ENCODE data around the gene HPCAL1.
A peak's percentile ranks its signal among the peaks of the same experiment; 100 is the strongest.

The HPCAL1 gene

DNA sequence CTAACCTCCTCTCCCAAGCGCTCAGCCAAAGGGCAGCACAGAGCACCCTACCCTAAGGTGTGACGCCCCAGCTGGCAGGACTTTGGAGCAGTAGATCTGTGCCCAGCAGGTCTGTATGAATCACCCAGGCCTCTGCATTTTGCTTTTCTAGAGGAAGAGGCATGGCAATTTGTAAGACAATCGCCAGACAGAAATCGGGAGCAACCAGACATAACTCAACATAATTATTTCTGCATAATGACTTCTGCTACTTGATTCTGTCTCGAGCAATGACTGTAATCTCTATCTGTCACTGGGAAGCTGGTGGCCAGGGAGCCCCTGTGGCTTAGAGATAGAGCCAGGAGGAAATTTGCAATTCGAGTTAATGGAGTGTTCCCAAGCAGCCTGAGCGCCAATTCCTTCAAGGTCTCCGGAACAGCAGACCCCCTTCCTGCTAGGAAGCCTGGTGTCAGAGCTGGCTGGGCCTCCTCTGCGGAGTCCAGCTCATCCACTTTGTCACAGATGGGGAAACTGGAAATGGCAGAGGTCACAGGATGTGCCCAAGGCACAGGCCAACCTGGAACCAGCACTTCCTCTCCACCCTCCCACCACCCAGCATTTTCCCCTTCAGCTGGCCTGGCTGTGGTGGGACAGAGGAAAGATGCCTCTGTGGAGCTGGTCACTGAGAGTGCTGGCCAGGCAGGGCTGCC is 90.4 kb downstream of the HPCAL1 start:
- DNase-seq, result no peak

DNA sequence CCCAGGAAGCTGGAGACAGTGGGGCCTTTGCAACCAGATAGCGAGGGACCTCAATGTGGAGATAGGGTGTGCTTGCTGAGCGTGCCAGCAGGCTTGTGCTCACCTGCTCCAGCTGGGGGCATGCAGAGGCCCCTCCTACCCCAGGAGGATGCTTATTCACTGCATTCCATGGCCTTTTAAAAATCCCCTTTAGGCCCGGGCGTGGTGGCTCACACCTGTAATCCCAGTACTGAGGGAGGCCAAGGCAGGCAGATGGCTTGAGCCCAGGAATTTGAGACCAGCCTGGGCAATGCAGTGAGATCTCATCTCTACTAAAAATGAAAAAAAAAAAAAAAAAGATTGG is 90.9 kb downstream of the HPCAL1 start:
- no peak for DNase-seq

DNA sequence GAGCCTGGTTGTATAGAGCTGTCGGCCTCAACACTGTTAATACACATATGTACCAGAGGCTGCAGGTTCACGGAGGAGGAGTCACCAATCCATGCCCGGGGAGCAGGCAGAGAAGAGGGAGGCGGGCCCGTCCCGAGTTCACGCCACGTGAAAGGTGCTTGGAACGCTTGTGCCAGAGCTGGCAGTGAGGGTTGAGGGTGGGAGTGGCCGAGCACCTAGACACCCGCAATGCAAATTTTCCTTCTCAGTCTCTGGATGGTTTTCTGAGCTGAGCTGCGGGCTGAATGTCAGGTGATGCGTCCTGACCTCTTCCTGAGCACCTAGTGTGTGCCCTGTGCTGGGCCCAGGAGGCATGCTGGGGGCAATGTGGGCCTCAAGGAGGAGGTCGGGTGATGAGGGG is 93.2 kb downstream of the HPCAL1 start:
- no peak for DNase-seq

DNA sequence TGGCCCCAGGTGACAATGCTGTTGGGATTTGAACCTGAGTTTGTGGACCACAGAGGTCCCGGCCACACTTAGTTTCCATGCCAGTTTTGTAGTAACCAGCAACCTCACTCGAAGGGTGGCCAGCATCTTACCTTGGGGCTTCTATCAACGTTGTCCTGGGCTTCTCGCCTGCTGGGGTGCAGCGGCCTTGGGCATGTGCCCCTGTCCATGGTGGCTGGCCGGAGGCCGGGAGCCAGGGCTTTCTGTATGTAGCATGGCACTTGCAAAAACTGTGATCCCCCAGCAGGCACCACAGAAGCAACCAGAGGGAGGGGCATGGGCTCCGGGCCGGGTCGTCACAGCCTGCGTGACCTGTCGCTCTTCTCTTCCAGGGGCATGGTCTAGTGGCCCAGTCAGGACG is 93.8 kb downstream of the HPCAL1 start:
- DNase-seq, result no peak

DNA sequence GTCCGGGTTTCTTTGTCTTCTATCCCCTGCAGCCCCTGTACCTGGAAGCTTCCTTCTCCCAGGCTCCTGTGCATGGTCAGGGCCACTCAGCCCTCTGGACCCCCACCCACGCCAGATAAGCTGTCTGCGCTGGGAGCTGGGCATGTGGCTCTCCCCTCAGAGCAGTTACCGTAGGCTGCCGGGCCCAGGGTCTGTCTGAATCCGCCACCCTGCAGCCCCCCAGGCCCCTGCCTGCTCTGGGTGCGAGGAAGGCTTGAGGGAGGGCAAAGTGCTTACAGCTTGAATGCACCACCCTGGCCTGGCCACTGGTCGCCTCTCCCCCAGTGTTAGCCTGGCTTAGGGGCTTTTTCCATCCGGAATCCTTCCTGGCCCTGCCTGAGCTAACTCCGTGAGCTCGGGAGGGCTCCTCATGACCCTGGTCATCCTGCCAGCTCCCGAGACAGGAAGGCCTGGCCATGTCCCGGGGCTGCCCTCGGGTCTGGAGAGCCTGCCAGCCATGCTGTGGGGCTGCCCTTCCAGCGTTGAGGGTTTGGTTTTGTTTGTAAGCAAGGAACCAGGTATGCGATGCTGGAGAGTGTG is 94.7 kb downstream of the HPCAL1 start:
- no peak for DNase-seq

DNA sequence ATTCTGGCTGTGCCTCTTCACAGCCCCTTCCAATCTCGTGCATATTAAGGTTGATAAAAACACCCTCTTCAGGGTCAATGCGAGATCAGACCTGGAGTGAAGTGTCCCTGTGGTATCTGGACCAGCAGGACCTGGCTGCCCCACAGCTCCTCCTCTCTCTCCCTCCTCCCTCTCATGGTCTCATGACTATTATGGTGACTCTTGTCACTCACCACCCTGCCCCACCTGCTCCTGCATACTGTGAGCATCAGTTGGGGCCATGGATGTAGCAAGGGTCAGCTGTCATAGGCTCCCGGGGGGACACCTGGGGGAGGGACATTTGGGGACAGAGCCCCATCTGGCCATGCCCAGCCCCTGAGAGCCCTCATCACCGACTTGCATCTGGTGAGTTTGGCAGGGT is 95.2 kb downstream of the HPCAL1 start:
- DNase-seq, result no peak

DNA sequence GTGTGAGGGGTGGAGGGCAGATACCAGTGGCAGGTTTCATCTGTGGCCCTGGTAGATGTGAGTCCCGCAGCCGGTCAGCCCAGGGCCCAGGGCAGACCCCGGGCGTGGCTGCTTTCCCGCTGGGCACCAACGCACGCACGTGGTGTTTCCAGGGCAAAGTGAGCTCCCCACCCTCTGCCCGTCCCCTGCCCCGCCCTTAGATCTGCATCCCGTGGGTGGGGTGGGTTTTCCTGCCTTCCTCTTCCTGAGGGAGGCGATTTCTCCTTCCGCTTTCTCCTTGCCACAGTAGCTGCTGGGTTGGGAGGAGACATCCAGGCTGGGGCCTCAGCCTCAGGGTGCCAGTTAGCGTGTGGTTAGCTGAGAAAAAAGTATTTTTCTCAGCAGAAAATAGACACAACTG is 95.8 kb downstream of the HPCAL1 start:
- DNase-seq, result no peak

DNA sequence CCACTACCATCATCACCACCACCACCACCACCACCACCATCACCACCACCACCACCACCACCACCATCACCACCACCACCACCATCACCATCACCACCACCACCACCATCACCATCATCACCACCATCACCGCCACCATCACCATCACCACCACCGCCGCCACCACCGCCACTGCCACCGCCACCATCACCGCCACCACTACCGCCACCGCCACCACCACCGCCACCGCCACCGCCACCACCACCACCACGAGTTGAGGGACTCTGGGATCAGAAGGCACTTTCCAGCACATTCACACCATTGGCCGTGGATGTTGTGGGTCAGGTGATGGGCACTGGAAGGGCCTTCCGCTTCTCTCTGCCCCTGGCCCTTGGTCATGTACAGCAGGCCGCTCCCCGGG is 96.7 kb downstream of the HPCAL1 start:
- no peak for DNase-seq

DNA sequence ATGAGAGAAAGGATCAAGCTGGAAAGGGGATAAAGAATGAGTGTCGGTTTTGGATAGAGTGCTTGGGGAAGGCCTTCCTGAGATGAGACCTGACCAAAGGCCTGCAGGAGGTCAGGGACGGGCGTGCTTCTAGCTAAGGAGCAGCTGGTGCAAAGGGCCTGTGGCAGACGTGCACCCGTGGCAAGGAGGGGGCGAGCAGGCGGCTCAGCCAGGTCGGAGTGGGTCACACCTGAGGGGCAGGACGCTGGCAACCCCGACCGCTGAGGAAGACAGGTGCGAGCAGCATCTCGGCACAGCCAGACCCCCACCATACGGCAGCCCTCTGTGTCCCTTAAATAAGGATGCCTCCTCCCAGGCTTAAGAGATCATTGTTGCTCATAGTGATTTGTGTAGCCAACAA is 97.3 kb downstream of the HPCAL1 start:
- DNase-seq, result no peak

DNA sequence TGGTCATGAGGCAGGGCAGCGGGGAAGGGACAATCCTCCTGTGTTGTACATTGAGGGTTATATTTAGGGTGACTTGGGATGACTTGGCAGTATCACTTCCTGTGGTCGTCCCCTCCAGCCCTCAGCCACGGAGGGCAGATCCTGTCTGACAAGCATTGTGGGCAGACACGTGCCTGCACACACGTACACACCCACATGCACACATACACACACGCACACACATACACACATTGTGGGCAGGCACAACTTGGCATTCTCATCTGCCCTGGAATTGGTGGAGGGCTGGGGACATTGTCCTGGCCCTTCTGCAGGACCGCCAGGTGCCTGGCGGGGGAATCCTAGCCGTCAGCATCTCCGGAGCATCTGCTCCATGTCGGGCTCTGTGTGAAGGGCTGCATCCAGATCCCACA is 97.9 kb downstream of the HPCAL1 start:
- DNase-seq, result peak; percentile 63 to 73

DNA sequence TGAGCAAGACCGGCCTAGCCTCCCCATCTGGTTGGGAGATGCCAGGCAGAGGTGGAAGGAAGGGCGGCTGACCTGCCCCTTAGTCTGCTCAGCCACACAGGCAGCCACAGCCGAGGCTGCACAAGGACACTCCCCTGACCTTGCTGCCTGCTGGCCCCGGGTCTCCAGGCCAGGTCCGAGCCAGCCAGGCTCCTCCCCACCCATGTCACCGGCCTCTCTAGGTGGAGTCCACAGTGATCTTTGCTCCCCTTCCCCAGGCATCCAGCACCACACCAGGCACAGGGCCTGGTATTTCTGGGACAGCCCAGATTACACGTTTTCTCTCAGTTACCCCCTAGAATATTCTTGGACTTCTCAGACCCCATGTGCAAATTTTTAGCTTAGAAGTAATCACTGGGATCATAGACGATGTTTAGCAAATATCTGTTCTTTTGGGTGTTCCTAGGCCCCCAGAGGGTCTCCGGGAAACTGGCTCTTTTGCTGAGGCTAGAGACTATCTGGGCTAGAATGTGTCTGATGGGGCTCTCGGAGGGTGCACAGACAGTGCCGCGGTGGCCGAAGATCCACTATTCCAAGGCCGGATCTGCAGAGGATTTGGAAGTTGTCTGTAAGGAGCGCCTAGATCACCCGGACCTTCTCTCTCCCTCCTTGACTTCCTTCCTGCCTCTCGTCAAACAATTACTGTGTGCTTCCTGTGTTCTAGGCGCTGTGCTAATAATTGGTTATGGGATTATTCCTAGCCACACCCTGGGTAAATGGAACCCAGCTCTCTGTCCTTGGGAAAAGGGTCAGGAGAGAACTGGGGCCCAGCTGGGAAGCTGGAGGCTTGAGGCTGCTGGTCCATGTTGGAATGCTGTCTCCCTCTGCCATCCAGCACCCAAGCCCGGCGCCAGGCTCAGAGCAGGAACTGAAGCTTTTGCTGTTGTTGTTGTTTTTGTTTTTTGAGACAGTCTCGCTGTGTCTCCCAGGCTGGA is 98.6 kb downstream of the HPCAL1 start:
- no peak for DNase-seq

DNA sequence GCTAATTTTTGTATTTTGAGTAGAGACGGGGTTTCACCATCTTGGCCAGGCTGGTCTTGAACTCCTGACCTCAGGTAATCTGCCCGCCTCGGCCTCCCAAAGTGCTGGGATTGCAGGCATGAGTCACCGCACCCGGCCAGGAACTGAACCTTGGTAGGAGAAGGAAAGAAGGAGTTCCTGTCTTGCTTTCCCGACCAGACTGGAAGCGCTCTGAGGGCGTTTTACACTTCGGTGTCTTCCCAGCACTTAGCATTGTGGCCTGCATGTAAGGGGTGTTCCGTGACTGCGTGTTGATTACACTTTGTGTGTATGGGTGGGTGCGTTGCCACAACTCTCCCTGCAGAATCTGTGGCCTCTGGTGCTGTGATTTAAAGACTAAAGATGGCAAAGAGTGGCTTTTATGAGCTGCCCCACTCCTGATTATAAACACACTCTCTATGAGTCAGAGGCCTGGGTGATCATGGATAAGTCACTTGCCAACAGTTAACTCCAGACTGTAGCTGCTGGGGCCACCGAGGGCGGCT is 99.4 kb downstream of the HPCAL1 start:
- no peak for DNase-seq

DNA sequence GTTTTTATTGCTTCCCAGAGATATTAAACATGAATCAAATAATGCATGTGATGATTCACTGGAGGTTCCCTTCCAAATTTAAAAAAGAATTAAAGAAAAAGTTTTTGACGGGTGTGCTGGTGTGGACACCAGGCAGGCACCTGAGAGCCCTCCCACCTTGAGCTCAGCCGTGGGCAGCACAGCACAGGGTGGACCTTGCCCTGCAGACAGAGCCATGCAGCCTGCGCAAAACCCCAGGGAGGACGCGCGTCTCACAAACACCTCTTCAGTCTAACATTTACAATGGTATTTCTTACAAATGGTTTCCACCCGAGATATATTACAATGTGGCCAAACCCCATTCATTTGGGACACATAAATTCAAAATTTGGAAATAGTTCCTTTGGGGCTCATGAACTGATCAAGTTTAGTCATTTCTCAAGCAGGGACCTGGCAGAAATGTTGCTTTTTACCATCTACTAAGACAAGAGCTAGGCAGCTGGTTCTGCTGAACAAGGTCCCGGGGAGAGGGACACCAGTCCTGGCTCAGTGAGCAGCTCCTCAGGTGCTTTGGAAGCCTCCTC is 100.0 kb downstream of the HPCAL1 start:
- no peak for DNase-seq

DNA sequence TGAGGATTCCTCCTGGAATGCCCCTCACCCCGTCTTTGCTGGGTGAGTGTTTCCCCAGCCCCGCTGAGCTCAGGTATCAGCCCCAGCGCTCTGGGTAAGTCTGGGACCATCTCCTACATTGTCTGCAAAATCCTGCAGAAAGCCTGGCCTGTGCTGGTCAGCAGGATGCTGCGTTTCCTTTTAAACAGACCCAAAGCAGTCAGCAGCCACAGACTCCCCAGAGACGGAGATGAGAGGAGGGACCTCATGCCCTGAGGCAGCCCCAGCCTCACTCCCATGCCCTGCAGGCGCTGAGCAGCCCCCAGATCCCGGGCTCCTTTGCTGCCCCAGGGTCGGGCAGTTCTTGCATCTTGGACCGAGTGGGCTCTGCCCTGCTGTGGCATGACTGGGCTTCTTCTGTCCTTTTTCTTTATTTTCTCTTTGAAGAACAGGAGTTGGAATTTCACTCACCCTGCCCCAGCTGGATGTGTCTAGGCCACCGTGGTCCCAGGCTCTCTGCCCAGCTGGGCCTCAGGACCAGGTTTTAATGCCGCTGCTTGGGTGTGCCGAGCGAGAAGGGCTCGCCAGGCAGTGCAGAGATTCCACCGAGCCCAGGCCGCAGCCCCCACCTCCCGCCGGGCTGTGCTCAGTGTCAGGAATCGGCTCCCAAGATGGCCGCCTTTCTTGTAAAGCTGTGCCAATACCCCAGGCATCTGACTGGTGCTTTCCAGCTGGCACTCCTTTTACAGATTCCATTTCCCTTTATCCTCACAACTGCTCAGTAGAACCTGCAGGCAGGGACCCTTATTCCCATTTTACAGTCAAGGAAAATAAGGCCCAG is 101.8 kb downstream of the HPCAL1 start:
- no peak for DNase-seq

DNA sequence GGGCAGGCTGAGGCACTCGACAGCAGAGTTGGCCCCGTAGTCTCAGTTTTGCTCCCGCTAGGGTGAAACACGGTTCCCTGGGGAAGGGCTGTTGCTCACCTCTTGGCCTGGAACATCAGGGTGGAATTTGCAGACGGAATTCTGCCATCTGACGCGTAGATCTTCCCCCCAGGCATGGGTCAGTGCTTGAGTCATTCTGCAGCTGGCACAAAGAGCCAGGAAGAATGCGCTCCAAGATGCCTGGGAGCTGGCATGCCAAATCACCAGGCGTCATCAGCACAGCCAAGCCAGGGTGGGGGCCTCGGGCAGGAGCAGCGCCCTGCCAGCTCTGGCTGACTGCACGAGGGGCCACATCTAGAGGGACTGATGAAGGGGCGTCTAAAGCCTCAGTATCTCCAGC is 102.7 kb downstream of the HPCAL1 start:
- DNase-seq, result no peak

DNA sequence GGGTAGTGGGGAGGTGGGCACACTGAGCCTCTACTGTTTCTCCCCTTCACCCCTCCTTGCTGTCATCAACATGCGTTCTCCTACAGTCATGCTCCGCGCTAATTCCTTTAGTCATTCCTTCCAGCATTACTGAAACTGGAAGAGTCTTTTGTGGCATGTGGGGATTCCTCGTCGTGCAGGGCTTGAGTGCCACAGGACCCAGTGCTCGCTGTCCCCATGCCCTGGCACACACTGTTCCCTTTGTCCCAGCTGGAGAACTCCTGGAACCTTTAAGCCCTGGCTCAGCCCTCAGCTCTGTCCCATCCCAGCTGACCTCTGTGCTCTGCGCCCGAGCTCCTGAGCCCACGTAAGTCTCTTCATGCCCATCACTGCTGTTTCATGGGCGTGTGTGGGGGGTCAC is 103.3 kb downstream of the HPCAL1 start:
- DNase-seq, result no peak

DNA sequence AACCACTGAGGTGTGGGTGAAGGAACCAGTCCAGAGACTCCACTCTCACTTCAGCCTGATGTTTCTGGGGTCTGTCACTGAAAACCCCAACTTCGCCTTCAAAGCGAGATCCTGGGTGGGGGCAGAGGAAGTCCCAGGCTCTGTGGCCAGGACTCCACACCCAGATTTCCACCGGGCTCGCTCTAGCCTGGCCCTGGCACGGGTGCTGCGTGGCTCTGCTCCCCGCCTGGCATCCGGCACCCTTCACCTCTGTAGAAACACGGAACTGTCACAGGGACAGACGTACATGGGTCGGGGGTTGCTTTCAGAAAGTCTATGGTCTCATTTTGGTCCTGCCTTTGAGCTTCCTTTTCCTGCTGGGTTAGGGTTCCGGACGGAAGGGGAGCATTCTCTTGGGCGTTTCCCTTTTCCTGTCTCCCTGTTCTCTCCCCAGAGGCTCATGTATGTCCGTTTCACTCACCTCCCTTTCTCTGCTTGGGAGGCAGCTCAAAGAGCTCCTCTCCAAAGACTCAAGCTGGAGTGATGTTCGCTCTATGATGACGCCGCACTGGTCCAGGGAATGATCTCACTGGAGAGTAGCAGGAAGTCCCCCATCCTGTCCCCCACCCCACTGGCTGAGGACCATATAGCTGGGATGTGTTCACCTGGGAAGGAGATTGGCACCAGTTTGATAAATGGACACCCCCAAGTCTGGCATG is 103.9 kb downstream of the HPCAL1 start:
- no peak for DNase-seq

DNA sequence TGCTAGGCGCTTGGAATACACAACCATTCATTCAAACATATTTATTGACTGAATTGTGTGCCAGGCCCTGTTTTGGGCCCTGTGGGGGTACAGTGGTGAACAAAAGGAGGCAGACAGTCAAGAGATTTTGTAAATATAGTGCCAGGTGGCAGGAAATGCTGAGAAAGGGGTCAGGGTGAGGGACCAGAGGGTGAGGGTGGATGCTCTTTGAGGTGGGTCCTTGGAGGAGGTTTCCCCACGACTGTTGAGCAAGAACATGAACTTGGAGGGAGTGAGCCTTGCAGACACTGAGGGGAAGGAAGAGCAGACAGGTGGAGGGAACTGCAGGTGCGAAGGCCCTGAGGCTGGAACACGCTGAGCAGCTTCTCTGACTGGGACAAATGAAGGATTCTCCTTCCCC is 104.7 kb downstream of the HPCAL1 start:
- DNase-seq, result peak in 1 of 2 experiments; percentile 35

DNA sequence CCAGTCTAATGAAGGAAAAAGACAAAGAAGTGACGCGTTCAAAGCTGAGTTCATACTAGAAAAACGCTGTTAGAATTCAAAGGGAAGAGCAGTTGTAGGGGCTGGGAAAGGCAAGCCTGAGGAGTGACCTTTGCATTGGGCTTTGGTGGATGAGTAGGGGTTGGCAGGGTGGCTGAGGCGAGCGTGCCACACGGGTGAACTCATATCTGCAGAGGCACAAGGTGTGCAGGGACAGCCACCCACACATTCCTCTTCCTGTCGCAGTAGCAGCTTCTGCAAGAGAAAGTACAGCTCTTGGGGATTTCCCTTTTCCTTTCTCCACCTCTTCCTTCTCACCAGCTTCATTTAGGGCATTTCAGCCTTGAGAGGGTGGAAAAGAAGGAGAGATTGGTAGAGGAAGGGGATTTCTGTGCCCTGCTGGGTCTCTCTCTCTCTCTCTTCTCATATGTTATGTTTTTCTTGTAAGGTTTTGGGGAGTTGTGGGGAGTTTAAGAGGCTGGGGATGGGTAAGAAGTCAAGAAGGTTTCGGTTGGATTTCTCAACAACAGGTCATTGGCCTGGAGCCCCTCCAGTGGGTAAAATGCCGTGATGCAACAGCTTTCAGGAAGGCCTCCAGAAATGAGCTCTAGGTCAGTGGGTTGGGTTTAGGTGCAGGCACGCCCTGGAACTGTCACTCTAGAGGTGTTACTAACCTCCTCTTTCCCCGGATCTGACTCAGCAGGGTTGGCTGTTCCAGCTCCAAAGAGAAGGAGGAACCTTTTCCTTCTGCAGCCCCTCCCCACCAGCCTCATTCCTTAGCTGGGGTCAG is 105.3 kb downstream of the HPCAL1 start:
- peak; percentile 79 to 81 for DNase-seq

DNA sequence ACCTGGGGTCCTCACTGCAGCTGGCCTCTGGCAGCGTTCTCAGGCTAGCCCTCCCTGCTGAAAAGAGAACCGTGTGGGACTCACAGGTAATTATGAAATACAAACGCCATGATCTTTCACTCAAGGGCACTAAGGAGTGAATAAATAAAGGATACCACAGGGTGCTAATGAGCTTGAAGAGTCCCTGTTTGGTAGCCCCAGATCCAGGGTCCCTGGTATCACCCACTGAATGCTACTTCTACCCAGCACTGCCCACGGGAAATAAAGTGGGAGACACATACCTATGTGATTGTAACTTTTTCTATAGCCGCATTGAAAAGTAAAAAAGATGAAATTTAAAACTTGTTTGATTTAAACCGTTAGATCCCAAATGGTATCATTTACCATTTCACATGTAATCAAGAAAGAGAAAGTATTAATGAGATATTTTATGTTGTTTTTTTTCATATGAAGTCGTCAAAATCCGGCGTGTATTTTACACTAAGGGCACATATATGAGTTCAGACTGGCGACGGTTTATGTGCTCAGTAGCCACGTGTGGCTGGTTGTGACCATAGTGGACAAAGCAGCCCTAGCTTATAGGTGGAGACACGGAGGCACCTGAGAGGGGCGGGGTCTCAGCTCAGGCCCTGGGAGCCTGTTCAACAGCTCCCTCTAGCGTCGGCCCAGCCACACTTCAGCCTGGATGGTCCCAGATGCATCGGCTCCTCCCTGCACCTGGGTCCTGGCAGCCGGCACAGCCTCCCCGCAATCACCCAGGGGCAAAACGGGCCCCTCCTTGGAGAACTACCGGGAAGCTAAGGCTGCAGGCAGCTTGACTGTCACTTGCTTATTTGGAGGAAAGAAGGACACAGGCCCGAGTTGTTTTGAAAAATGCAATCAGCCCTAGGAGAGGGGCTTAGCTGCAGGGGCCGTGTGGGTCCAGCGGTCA is 106.2 kb downstream of the HPCAL1 start:
- peak; percentile 83 to 90 for DNase-seq

Data from activated T-cell treated with anti-CD3 and anti-CD28 coated beads, Interleukin-2, amount 50 U/mL, for 48 hours (primary cell).